NCI-H226 (cell line): ENCODE results near the gene NEDD4L.
"Not testable (repeated sequence)": the region's sequence is repeated elsewhere in the genome, so short reads cannot be mapped to it uniquely, and the experiment has no call there.

Experiments used
- DNase-seq: peaks from one replicate; pipeline ENCODE4 v3.0.0-alpha.2; 2015

Gene NEDD4L

DNA sequence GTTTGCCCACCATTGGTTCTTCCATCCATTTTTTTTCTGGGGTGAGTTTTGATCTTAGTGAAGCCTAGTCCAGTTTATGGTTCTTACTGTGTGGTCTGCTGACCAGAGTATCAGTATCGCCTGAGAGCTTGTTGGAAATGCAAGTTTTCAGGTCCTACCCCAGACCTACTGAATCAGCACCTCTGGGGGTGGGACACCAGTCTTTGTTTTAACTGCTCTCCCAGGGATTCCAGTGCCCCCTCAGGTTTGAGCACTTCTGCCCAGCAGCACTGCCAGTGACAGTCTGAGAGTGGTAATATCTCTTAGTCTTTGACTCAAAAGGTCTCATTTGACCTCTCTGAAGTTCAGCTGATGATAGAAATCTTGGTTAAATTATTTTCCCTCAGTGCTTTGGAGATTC, 315.6 kb downstream of the NEDD4L start:
- no peak for DNase-seq

DNA sequence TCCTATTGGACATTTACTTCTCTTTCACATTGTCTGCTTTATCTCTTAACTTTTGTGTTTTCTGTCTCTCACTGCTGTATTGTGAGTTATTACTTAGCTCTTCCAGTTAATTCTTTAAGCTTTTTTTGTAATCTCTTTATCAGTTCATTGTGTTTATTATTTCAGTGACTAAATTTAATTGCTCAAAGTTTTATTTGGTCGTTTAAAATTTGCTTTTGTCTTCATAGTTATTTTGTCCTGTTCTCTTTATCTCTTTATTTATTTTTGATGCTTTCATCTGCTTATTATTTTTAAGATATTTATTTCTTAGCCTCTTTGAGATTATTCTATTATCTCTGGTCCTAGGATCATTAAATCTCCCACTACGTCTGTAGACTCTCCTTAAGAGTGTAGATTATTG, 316.3 kb downstream of the NEDD4L start:
- no peak for DNase-seq

DNA sequence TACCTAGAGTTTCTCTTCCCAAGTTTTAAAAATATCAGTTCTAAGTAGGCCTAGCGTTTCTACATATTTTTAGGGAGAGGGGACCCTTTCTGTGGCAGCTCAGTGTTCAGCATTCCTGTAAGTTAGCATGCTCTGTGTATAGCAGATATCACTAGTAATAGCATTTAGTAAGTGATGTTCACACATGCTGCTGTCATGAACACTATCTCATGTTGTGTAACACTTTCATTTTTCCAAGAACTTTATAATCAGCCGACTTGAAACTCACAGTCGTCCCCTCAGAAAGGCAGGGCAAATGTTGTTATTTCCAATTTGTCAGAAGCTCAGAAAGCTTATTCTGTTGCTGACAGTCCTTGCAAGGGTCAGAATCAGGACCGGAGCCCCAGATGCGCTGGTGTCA, 317.2 kb downstream of the NEDD4L start:
- DNase-seq: no peak

DNA sequence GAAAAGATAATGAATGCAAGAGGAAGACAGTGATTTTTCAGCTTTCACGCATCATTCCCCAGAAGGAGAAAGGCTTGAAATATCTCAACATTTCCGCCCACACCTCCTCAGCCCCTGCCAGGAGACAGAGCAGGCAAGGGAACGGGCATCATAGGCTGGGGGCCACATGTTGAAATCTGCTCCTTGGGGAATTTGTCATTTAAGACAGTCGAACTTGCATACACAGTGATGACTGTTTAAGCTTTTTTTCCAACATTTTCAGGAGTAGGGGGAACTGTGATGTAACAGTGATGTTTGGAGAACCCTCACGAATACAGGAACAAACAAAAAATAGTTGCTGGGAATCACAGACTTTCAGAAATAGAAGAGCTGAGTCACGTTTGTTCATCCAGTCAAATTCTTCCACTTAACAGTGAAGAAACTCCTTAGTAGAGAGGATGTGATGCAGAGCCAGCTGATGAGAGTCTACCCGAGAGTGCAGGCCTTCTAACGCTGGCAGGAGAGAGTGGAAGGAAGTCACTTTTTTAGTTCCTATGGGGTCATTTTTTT, 318.1 kb downstream of the NEDD4L start:
- peak; percentile 37 for DNase-seq

DNA sequence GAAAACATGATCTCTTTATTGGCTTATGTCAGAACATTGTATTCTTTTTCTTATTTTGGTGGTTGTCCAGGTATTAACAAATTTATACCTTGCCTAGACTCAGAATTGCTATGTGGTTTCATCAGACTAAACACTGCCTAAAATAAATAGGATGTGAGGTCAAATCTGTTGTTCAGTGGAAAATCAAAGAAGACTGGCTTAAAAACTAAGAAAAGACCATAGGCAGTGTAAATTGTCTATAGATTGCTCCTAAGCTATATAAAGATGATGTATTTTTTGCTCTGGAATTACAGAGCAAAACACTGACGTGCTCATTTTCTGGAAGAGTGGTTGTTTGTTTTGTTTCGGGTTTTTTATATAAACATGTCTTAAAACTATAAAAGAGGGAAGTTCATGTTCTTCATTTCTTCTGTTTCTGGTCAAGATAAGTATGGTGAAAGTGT, 318.8 kb downstream of the NEDD4L start:
- DNase-seq: no peak

DNA sequence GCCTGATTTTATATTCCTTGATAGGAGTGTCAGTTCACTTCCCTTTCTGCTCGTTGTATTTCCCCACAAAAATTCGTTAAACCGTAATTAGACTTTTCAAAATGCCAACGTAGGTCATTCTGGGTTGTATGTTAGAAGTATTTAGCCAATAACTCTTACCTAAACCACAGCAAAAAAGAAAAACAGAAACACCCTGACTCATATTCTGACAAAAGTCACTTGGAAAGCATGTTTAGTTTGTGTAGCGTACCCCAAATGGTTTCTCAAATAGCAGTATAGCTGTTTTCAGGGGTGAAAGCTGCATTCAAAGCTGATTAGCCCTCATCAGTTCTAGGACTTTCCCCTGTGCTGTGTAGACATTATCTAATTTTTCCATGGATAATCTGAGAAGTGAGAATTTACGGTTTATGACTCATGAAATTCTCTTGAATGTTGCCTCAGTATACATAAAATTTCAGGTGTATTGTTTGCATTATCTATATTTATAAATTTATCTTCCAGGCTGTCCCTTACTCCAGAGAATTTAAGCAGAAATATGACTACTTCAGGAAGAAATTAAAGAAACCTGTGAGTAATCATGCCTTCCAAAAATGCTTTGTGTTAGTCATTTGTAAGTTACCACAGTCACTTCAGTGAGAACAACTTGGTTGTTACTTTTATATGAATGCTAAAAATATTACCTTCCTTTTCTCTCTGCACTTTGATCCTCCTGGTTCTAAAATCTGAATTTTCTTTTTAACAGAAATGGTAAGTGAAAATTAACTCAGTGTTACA, 319.9 kb downstream of the NEDD4L start:
- DNase-seq: no peak

DNA sequence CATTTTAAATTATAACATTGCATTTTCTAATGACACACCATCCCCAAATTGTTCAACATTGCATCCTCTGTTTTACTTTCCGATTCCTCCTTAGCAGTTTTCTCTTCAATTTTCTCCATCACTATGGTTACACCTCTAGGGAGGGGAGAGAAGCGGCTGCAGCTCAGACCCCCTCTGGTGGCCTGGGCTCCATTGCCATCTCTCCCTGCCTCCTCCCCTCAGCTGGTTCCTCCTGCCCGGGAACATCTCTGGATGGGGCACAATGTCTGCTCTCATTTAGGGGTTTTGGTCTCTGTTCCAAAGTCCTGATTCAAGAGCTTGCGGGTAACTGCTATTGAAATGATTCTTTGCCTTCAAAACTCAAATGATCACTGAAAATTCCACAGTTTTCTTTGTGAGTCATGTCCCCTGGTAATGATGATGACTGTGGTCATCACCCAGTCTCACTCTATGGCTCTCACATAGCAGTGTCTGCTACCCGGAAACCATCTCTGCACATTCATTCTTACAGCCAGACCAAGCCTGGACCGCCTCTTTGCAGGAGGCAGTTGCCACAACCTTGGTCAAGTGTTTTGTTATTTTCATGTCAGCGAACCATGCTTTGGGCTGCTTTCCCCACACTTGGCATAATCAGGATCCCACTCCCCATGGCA, 321.0 kb downstream of the NEDD4L start:
- no peak for DNase-seq

DNA sequence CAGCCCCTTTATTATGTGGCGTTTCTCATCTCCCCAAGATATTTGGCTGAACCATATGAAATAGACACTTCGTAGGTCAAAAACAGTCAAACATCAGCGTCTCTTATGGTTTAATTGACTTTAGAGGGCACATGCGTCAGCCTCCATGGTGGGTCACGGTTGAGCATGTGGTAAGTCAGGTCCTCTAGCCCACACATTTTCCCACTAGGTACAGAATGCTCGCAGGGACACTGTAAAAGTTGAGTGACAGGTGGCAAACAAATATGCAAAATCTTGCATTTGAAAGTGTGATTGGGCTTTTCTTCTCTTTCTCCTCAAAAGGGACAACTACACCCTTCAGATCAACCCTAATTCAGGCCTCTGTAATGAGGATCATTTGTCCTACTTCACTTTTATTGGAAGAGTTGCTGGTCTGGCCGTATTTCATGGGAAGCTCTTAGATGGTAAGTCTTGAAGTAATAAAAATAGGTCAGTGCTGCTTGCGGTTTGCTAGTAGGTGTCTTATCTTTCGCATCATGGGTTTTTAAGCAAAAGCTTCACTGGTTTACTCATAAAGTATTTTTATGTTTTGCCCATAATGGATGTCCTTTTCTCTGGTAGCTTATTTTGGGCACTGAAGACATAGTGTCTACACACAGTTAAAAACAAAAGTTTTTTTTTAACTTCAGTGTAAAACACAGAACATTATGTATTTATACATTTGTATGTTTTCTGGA, 323.6 kb downstream of the NEDD4L start:
- DNase-seq: no peak

DNA sequence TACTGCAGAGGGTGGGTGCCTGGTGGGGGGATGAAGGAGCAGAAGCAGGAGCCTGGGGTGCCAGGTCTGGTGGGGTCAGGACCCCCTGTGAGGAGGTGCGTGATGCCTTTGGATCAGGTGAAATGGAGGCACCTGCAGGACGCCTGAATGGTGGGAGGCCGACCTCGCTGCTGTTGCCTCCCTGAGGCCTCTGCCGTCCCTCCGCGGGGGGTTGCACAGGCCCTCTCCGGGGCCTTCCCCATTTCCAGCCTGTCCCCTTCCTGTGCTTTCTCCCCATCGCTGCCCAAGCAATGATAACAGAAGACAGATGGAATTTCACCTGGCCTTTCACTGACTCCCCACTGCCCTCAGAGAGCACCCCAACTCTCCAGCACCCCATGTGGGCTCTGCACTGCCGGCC, 325.6 kb downstream of the NEDD4L start:
- no peak for DNase-seq

DNA sequence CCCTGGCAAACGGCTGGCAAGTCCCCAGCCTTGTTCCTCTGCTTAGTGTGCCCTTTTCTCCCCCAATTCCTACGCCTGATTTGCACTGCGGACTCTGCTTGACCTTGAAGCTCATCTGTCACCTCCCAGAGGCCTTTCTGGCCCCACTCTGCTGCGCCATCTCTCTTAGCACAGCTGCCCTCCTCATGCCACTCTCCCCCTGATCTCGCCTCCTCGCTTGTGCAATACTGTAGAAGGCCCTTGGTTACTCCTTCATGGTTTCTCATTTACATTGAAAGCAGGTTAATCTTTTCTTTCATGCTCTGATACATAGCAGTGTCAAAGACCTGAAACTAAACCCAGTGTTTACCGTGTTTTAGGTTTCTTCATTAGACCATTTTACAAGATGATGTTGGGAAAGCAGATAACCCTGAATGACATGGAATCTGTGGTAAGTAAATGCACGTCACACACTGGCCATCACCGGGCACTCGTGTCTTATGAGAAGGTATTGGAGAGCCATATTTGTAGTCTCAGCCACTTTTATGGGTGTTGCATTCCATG, 326.1 kb downstream of the NEDD4L start:
- no peak for DNase-seq

DNA sequence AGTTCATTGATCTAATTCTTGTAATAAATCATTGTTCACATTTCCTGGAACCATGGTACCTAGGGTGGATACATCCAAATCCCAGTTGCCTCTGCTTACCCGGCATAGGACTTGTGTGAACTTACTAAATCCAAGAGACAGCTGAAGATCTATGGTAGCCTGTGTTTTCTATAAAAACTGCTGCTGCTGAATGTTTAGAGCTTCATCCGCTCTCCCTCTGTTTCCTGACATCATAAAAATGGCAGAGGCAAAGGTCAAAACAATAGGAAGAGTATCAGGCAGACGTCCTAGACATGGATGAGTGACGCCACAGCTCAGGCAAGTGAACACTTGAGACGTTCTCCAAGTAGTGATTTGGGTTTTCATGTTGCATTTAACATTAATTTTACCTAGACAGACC, 326.6 kb downstream of the NEDD4L start:
- DNase-seq: no peak

DNA sequence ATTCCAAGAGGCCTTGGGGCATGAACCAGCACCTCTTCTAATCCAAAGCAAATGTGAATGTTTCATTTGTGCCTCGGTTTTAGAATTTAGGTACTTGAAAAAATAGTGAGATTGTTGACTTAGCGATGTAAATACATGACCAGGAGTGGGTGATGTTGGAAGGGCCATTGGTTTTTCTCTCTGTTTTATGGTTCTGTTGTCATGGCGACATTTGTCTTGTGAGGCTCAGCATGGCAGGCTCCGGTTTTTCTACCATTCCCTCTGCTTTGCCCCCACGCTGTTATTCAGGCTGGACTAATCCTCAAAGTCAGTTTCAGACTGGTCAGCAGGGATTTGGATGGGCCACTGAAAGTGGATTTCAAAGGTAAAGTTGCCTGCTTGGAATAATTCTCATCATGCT, 329.5 kb downstream of the NEDD4L start:
- no peak for DNase-seq

DNA sequence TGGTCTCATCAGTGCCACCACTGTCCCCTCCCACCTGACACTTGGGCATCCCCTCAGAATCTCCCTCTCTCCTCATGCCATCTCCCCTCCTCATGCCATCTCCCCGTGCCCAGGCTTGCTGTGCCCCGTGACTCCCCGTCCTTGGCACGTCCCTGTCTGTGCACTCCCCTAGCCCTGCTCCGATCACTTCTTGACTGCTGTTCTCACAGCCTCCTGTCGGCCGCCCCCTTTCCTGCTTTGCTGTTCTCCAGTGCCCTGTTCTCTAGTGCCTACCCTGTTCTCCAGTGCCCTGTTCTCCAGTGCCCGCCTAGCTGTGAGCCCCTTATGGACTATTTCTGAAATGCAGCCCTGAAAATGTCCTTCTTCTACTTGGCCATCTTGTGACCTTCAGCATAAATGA, 331.0 kb downstream of the NEDD4L start:
- DNase-seq: no peak

DNA sequence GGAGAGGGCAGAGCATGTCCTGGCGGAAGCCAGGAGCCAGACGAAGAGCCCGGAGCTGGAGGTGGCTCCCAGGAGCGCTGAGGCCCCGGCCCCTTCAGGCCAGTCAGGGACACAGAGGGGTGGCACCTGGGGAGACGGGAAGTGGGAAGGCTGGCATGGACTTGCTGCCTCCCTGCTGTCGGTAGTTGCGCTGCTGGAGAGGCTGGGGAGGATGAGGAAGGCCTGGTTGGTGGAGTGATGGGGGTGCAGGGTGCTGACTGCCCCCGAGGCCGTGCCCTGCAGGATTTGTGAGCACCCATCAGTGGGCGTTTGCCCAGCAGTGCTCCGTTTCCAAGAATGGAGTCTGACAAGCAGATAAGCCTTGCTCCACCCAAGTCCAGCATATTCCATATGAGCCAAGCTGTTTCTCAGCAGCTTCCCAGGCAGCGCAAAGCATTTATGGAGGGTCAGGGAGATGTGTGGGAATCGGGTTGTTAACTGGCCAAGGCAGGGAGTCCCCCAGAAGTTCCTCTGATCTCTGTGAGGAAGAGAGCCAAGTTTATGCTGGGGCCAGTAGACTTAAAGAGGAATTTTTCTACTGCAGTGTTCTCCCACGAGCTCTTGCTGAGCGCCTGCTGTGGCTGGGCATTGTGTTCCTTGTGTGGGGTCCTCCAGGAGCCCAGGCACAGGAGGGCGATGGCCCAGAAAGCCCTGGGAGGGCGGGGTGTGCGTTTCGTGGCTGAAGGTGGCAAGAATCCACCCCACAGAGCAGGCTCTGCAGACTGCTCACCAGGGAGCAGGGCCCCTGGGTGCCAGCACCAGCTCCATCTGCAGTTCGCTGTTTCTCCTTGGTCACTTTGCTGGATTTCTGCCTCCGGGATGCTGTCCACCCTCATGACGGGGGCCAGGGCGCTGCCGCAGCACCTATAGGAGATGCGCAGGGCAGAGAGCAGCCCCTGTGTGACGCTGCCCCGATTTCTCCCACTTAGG, 334.7 kb downstream of the NEDD4L start:
- DNase-seq: no peak

DNA sequence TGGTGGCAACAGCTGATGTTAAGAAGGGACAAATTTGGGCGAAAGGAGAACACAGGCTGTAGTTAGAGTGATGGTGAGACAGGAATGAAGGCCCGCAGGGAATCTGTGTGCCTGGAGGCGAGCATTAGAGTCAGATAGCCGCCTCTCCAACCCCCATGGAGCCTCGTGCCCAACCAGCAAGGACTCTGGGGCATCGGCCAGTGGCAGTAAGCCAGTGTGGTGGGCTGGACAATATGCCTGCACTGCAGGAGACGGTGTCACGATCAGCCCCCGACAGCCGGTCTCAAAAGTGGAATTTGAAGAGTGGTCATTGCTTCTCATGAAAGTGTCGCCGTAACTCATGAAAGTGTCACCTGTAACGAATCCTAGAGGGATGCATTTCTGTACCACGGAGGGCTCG, 335.4 kb downstream of the NEDD4L start:
- DNase-seq: no peak

DNA sequence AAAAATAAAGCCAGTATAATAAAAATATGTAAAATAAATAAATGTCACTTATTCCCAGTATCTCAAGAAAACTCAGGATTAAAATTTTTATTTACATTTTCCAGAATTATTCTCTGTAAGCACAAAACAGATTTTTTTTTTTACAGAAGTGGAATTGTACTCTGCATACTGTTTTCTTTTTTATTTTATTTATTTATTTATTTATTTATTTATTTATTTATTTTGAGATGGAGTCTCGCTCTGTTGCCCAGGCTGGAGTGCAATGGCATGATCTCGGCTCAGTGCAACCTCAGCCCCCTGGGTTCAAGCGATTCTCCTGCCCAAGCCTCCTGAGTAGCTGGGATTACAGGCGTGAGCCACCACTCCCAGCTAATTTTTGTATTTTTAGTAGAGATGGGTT, 336.1 kb downstream of the NEDD4L start:
- not testable (repeated sequence) for DNase-seq

DNA sequence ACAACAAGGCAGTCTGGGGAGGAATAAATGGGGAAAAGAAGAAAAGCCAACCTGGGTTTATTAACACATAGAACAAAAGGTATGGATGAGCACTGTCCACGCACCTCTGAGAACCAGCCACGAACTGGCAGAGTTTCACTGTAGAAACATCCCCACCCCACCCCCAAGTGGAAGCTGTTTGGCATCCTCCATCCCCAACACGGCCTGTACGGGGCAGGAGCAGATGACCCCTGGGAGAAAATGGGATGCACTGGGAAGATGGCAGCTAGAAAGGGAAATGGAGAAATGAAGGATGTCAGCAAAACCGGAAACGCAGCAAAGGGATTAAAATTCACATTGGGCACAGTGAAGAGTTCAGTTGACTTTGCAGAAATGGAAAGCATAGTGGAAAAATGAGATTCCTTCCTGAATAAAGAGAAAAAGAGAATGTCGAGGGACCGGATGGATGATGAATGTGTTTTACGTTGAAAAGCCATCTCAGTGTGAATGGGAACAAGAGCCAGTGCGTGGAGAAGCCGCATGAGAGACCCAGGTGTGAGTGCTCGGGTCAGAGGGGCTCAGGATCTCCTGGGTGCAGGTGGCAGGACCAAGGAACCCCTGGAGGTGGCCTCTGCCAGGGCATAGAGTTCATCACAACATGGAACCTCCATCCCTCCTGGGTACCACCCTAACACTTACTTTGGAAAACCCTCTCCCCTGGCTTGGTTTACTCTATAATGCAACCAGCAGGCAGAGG, 337.8 kb downstream of the NEDD4L start:
- no peak for DNase-seq

DNA sequence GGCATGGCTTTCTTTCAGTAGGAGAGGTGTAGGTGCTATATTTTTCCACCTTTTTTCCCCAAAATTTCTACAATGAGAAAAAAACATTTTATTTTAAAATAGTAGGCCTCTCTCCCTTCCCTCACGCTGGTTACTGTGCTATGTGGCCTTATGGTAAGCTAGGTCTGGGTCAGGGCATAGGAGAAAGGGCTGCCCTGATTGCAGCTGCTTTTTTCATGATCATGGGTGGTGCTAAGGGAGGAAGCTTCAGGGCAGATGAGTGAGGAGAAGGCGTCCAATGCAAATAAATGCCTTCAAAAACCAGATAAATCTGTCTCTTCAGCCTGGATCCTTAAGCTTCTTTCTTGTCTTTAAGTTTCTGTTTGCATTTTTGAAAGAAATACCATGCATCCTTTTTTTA, 338.4 kb downstream of the NEDD4L start:
- no peak for DNase-seq

DNA sequence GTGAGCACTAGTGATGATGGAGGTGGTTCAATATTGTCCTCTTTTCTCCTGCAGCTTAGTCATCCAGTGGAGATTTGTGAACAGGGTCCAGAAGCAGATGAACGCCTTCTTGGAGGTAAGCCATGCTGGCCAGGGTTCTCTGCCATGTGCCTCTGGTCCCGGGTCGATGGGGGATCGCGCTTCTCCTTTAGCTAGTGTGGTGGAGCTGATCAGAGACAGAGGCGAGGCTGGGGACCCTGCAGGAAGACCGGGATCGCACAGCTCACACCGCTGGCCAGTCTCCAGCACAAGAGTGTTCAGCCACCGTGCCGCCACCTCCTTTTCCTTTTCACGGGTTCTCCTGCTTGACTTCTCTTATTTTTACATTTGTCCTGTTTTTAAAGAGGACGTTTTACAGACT, 341.4 kb downstream of the NEDD4L start:
- no peak for DNase-seq

DNA sequence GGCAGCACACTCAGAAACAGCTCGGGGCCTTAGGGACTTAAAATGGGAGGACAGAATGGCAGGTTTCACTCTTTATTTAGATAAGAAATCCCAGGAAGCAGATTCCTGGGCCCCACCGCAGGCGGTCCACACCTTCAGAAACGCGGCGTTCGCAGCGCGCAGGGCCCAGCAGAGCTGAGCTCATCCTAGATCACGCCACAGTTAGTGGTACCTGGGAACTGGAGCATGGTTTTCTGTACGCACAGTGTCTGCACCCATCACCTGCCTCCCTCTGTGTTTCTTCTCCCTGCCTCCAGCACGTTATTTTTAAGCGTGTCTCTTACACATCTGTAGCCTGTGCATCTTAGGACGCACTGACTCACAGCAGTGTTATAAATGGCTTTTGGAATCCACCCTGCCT, 342.8 kb downstream of the NEDD4L start:
- no peak for DNase-seq

DNA sequence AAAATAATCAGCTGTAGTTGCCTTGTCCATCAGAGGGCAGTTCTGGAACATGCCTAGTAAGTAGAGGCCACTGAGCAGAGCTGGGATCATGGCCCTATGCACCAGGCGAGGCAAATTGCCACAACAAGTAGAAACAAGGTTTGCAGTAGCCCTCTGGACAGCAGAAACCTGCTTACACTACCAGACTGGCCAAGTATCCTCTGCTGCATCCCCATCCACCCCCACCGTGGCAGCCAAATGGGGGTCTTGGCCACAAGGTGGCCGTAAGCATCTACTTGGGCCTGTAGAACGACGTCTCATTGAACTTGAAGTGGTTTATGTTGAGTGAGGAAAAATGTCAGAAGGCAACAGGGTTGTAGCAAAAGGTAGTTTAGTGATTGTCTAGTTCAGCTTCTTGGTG, 343.7 kb downstream of the NEDD4L start:
- no peak for DNase-seq

DNA sequence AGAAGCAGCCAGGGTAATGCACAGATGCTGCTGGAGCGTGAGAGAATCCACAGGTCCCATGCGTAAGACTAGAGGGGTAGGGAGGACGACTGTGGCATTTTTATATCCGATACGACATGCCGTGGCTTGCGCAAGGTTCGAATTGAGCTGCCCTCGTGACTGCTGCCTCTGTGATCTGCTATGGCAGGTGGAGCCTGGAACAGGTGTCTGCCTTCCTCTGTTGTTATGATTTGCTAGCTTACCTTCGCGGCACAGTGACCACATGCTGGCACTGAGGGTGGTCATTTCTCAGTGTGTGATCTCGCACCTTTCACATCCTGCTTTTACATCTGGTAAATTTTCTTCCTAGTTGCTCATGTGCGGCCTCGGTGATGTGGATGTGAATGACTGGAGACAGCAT, 344.7 kb downstream of the NEDD4L start:
- DNase-seq: no peak
